Memory B cell (primary cell): Measurements from ENCODE around the gene XRCC2.
"Not testable (repeated sequence)": the region's sequence is repeated elsewhere in the genome, so short reads cannot be mapped to it uniquely, and the experiment has no call there.

ENCODE experiments used
- ATAC-seq: fragments of 150-1000 bp; cut with Tn5 transposase; 2 replicates; pipeline ENCODE4 v1.10.0; 2021; ENCODE audit warnings: low read depth, mild to moderate bottlenecking, moderate library complexity
- DNase-seq, 2 donors: peaks; one replicate each; pipeline ENCODE4 v3.0.0; 2022; ENCODE audit warnings: low spot score in 2 of 2
- H3K27ac Mint-ChIP-seq: one replicate; pipeline ENCODE4 v1.8.0; 2022; ENCODE audit warnings: mild to moderate bottlenecking, moderate library complexity, mixed read lengths
- H3K27me3 Mint-ChIP-seq: one replicate; pipeline ENCODE4 v1.8.0; 2022; ENCODE audit warnings: mixed read lengths
- H3K36me3 Mint-ChIP-seq: one replicate; pipeline ENCODE4 v1.8.0; 2022; ENCODE audit warnings: mild to moderate bottlenecking, mixed read lengths
- H3K4me1 Mint-ChIP-seq: one replicate; pipeline ENCODE4 v1.8.0; 2022; ENCODE audit warnings: mixed read lengths
- H3K4me3 Mint-ChIP-seq: one replicate; pipeline ENCODE4 v1.8.0; 2022; ENCODE audit warnings: mild to moderate bottlenecking, moderate library complexity, mixed read lengths
- H3K9me3 Mint-ChIP-seq: one replicate; pipeline ENCODE4 v1.8.0; 2022; ENCODE audit warnings: mixed read lengths

Gene XRCC2

GRCh38 chr7:152646579-152646978 is 29.4 kb downstream of the XRCC2 start:
- not testable (repeated sequence) for H3K4me3 Mint-ChIP-seq, H3K4me1 Mint-ChIP-seq, H3K27me3 Mint-ChIP-seq, H3K9me3 Mint-ChIP-seq, H3K27ac Mint-ChIP-seq, H3K36me3 Mint-ChIP-seq, ATAC-seq, DNase-seq

- H3K9me3 Mint-ChIP-seq: peaks cover 2% of the 10 kb centered on the region
- ATAC-seq: no peak
- H3K27me3 Mint-ChIP-seq: no peaks in the 10 kb centered on the region
- no peak for DNase-seq
- H3K27ac Mint-ChIP-seq: no peak overlapping the region
- peaks cover 3% of the 10 kb centered on the region for H3K4me1 Mint-ChIP-seq
- H3K36me3 Mint-ChIP-seq: peaks cover 5% of the 10 kb centered on the region
- H3K4me3 Mint-ChIP-seq: no peak overlapping the region
Observed at GRCh38 chr7:152643979-152644559, 31.9 kb downstream of the XRCC2 start.

DNA sequence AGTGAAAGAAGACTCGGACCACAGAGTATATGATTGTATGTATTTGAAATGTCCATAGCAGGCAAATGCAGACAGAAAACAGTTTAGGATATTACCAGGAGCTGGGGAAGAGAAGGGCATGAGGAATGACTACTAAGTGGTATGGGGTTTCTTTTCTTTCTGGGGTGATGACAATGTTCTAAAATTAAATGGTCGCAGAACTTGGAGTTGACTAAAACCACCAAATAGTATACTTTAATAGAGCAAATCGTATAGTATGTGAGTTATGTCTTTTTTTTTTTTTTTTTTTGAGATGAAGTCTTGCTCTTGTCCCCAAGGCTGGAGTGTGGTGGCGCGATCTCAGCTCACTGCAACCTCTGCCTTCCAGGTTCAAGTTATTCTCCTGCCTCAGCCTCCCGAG is 34.6 kb downstream of the XRCC2 start:
- Mint-ChIP-seq H3K4me3 (no peak overlapping the region), H3K27ac (no peak overlapping the region), H3K4me1 (peaks cover 3% of the 10 kb centered on the region), H3K27me3 (no peaks in the 10 kb centered on the region), H3K36me3 (no peaks in the 10 kb centered on the region), H3K9me3 (no peaks in the 10 kb centered on the region)
- ATAC-seq (no peak), DNase-seq (no peak)

DNA sequence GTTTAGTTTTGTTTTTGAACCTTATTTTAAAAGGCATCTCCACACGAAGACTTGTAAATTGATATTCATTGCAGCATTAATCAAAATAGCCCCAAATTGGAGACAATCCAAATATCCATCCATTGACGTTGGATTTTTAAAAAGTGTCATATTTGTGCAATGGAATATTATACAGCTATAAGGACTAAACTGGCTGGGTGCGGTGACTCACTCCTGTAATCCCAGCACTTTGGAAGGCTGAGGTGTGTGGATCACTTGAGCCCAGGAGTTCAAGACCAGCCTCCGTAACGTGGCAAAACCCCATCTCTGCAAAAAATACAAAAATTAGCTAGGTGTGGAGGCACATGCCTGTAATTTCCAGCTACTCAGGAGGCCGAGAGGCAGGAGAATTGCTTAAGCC is 35.1 kb downstream of the XRCC2 start:
- ATAC-seq: no peak
- Mint-ChIP-seq H3K9me3 (no peaks in the 10 kb centered on the region), H3K36me3 (no peaks in the 10 kb centered on the region), H3K27me3 (no peaks in the 10 kb centered on the region), H3K27ac (no peak overlapping the region), H3K4me1 (no peaks in the 10 kb centered on the region), H3K4me3 (no peak overlapping the region)
- no peak for DNase-seq

- no peaks in the 10 kb centered on the region for H3K4me1 Mint-ChIP-seq
- no peak for DNase-seq
- peaks cover 2% of the 10 kb centered on the region for H3K27me3 Mint-ChIP-seq
- no peaks in the 10 kb centered on the region for H3K9me3 Mint-ChIP-seq
- H3K27ac Mint-ChIP-seq: no peak overlapping the region
- H3K4me3 Mint-ChIP-seq: no peak overlapping the region
- ATAC-seq: no peak
- H3K36me3 Mint-ChIP-seq: no peaks in the 10 kb centered on the region
Observed at GRCh38 chr7:152637920-152638580, 37.9 kb downstream of the XRCC2 start.

DNA sequence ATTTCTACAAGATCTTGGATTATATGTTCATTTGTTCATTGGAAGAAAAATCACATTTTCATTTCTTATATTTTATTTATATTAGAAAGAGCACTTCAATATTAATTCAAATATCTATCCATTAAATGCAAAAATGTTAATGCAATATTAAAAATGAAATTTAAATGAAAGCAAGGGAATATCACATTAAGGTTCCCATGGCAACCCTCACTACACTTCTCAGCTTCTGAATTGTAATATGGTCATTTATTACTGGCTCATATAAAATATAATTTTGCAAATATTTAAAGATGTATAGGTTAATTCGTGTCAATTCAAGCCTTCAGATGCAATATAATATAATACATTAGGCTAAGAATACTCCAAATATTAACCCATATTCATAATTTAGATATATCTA is 38.8 kb downstream of the XRCC2 start:
- Mint-ChIP-seq H3K4me1 (no peaks in the 10 kb centered on the region), H3K27ac (no peak overlapping the region), H3K36me3 (no peaks in the 10 kb centered on the region), H3K27me3 (peaks cover 2% of the 10 kb centered on the region), H3K9me3 (no peaks in the 10 kb centered on the region), H3K4me3 (no peak overlapping the region)
- DNase-seq (no peak), ATAC-seq (no peak)

DNA sequence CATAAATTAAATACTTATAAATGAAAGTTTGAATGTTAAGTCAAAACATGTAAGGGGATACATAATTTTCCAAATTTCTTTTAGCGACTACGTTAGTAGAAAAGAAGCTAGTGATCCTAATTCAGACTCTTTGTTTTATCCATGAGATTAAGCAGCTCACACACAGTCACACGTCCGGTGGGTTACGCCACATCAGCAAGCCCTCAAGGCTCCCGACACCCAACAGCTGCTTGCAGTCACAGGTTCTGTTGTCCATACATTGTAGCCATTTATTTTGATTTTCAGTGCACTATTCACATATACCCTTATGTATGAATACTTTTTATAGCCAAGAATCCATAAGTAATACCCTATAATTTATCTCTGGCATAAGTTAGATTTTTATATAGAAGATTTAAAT is 39.5 kb downstream of the XRCC2 start:
- DNase-seq (no peak), ATAC-seq (no peak)
- Mint-ChIP-seq H3K27me3 (peaks cover 2% of the 10 kb centered on the region), H3K9me3 (no peaks in the 10 kb centered on the region), H3K36me3 (no peaks in the 10 kb centered on the region), H3K27ac (no peak overlapping the region), H3K4me3 (no peak overlapping the region), H3K4me1 (no peaks in the 10 kb centered on the region)

DNA sequence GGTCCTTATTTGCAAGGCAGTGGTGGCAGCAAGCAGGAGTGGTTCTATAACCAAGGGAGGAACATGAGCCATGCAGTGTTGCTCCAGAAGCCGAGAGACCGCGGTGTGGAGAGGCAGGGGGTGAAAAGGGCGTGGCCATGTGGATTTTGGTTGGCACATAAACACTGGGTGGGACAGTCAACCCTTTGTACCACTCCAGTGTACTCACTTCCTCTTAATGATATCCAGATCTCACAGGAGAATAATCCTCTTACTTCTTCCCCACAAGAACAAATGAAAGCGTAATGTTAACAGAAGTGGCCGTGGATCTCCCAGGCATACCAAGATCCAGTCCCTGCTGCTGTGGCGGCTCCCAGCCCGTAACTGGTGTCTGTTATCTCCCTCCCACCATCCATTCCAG is 42.4 kb downstream of the XRCC2 start:
- H3K36me3 Mint-ChIP-seq: no peaks in the 10 kb centered on the region
- H3K4me3 Mint-ChIP-seq: no peak overlapping the region
- H3K27ac Mint-ChIP-seq: no peak overlapping the region
- DNase-seq: no peak
- no peaks in the 10 kb centered on the region for H3K4me1 Mint-ChIP-seq
- no peaks in the 10 kb centered on the region for H3K9me3 Mint-ChIP-seq
- peak; percentile 38 for ATAC-seq
- peaks cover 4% of the 10 kb centered on the region for H3K27me3 Mint-ChIP-seq

GRCh38 chr7:152633072-152633471 is 42.9 kb downstream of the XRCC2 start:
- Mint-ChIP-seq H3K36me3 (no peaks in the 10 kb centered on the region), H3K27me3 (peaks cover 4% of the 10 kb centered on the region), H3K4me1 (no peaks in the 10 kb centered on the region), H3K27ac (no peak overlapping the region), H3K9me3 (no peaks in the 10 kb centered on the region), H3K4me3 (no peak overlapping the region)
- no peak for DNase-seq
- peak; percentile 64 for ATAC-seq

- ATAC-seq, H3K4me3 Mint-ChIP-seq, H3K27ac Mint-ChIP-seq, DNase-seq, H3K36me3 Mint-ChIP-seq, H3K4me1 Mint-ChIP-seq, H3K9me3 Mint-ChIP-seq, H3K27me3 Mint-ChIP-seq: not testable (repeated sequence)
Observed at GRCh38 chr7:152628772-152629171, 47.2 kb downstream of the XRCC2 start.

- Mint-ChIP-seq H3K4me3 (no peak overlapping the region), H3K9me3 (peaks cover 4% of the 10 kb centered on the region), H3K36me3 (no peaks in the 10 kb centered on the region), H3K4me1 (no peaks in the 10 kb centered on the region), H3K27me3 (peaks cover 3% of the 10 kb centered on the region), H3K27ac (no peak overlapping the region)
- DNase-seq (no peak), ATAC-seq (no peak)
Observed at GRCh38 chr7:152624228-152624627, 51.7 kb downstream of the XRCC2 start.

DNA sequence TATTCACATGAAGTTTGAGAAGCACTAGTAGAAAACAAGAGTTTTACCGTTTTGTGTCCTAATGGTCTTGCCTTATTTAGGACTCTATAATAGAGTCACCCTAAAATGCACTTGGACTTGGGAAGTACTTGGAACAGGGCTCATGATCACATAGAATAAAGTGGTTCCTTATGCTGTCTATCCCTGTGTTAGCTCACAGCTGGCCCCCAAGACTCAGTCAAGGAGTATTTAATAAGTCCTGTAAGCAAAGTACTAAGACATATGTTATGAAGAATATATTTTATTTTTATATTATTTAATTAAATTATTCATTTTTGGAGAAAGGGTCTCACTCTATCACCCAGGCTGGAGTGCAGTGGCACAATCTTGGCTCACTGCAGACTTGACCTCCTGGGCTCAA is 54.5 kb downstream of the XRCC2 start:
- DNase-seq (no peak), ATAC-seq (no peak)
- H3K27ac Mint-ChIP-seq: no peak overlapping the region
- H3K9me3 Mint-ChIP-seq: peaks cover 3% of the 10 kb centered on the region
- H3K4me3 Mint-ChIP-seq: no peak overlapping the region
- H3K27me3 Mint-ChIP-seq: peaks cover 5% of the 10 kb centered on the region
- no peaks in the 10 kb centered on the region for H3K36me3 Mint-ChIP-seq
- no peaks in the 10 kb centered on the region for H3K4me1 Mint-ChIP-seq

GRCh38 chr7:152619027-152619739 is 56.8 kb downstream of the XRCC2 start:
- Mint-ChIP-seq H3K9me3 (peaks cover 3% of the 10 kb centered on the region), H3K36me3 (no peaks in the 10 kb centered on the region), H3K4me3 (no peak overlapping the region), H3K27me3 (peaks cover 5% of the 10 kb centered on the region), H3K27ac (no peak overlapping the region), H3K4me1 (no peaks in the 10 kb centered on the region)
- DNase-seq (no peak), ATAC-seq (no peak)

- DNase-seq (no peak), ATAC-seq (no peak)
- Mint-ChIP-seq H3K4me1 (no peaks in the 10 kb centered on the region), H3K36me3 (no peaks in the 10 kb centered on the region), H3K9me3 (peaks cover 3% of the 10 kb centered on the region), H3K27ac (no peak overlapping the region), H3K27me3 (peaks cover 5% of the 10 kb centered on the region), H3K4me3 (no peak overlapping the region)
Observed at GRCh38 chr7:152618427-152618826, 57.5 kb downstream of the XRCC2 start.

GRCh38 chr7:152617056-152617455 is 58.9 kb downstream of the XRCC2 start:
- peaks cover 5% of the 10 kb centered on the region for H3K9me3 Mint-ChIP-seq
- no peak overlapping the region for H3K4me3 Mint-ChIP-seq
- peaks cover 5% of the 10 kb centered on the region for H3K27me3 Mint-ChIP-seq
- peaks cover 2% of the 10 kb centered on the region for H3K36me3 Mint-ChIP-seq
- DNase-seq (no peak), ATAC-seq (no peak)
- H3K27ac Mint-ChIP-seq: no peak overlapping the region
- no peaks in the 10 kb centered on the region for H3K4me1 Mint-ChIP-seq
